Endometrial microvascular endothelial cells (primary cell): ENCODE results near the gene BAD. TPM values are rescaled to one million over a fixed set of nuclear protein-coding genes. Genes with fewer than 3 reads are reported as not detected.

Experiments used
- in situ Hi-C: cut with HindIII; loops from 2 replicates; pipeline ENCODE4 v1.10.0; 2017; ENCODE audit warnings: low sequenced_read_pairs, low pct_unique_long_range_greater_than_20kb; ENCODE audit errors: inconsistent ontology term
- total RNA-seq: library from RNA; depleted of rRNA; stranded (reverse); fragments of >200 nt; gene quantifications from one replicate; pipeline ENCODE4 v1.2.3, GENCODE V29; 2015; ENCODE audit errors: inconsistent ontology term

Gene BAD
- total RNA-seq, 1 donor from 2014 or later = 91.0 TPM

DNA sequence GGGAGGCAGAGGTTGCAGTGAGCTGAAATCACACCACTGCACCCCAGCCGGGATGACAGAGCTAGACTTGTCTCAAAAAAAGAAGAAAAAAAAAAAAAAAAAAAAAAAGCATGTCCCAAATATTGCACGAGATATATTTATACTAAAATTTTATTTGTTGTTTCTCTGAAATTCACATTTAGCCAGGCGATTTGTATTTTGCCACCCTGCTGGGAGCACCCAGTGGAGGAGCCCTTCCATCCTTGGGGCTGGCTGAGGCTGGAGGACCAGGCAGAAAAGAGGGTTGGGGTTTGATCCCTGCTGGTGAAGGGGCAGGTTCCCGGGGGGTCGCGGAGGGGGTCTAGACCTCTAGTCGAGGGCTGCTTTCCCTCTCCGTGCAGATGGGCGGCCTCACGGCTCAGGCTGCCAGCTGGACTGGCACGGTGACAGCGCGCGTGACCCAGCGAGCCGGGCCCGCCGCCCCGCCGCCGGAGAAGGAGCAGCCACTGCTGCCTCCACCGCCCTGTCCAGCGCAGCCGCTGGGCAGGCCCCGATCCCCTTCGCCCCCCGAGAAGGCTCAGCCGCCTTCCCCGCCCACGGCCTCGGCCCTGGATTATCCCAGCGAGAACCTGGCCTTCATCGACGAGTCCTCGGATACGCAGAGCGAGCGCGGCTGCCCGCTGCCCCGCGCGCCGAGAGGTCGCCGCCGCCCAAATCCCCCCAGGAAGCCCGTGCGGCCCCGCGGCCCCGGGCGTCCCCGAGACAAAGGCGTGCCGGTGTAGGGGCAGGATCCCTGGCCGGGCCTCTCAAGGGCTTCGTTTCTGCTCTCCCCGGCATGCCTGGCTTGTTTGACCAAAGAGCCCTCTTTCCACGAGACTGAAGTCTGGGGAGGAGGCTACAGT is 14.7 kb upstream of the BAD start:
- in situ Hi-C loops = no loop called here

DNA sequence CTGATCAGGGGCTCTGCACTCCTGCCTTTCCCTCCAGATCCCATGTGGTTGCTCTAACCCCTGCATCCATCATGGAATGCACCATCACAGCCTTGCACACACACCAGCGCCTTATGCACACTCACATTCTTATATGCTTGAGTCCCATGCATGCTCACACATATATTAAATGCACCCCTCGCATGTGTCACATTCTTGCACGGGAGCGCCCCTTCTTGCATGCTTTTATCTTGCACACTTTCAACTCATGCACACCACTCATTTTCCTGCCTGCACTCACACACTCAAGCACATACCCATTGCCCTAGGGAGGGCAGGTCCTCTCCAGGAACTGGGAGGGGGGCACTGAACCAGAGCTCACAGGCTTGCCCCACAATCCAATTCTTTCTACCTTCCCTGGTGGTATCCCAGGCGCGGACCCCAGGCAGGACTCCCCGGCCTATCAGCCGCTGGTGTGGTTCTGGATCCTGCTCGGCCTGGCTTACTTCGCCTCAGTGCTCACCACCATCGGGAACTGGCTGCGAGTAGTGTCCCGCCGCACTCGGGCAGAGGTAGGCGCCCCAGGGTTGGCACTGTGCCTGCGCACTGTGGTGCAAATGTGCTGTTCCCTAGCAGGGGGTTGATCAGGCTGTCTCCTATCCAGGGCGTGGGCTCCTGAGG is 13.4 kb upstream of the BAD start:
- in situ Hi-C loops = no loop called here

DNA sequence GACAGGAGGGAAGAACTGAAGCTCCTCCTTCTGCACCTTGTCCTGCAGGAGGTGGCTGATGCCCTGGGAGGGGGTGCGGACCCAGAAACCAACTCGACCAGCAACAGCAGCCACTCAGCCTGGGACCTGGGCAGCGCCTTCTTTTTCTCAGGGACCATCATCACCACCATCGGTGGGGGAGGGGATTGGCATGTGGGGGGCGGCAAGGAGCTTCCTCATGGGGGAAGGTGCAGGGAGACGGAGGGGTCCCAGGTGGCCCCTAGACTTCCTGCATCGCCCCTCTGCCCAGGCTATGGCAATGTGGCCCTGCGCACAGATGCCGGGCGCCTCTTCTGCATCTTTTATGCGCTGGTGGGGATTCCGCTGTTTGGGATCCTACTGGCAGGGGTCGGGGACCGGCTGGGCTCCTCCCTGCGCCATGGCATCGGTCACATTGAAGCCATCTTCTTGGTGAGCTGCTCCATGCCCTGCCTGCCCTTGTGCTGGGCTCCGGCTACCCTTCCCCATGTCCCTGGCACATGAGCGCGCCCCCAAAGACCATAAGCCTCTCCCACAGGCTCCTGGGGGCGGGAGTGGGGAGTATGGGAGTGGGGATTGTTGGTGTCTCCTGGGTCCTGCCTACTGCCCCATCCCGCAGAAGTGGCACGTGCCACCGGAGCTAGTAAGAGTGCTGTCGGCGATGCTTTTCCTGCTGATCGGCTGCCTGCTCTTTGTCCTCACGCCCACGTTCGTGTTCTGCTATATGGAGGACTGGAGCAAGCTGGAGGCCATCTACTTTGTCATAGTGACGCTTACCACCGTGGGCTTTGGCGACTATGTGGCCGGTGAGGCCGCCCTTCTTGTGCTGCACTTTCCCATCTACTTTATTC is 12.6 kb upstream of the BAD start:
- in situ Hi-C loops = no loop called here

DNA sequence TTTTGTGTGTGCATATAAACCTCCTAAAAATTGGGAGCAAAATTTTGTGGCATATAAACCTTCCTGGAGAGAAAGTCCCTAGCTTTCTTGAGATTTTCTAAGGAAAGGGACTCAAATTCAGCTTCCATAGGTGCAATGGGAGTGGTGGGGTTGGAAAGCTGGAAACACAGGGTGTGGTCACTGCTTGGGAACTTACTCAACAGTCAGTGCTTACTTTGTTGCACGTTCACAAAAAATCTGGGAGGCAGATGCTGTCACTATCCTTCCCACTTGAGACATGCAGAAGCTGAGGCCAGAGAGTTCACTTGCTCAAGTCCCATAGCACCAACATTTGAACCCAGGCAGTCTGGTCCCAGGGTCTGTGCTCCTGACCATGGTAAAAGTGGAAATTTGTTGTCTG is 11.8 kb upstream of the BAD start:
- in situ Hi-C loops = no loop called here

GRCh38 chr11:64295760-64296159 is 11.3 kb upstream of the BAD start:
- in situ Hi-C loops = no loop called here

GRCh38 chr11:64294774-64295173 is 10.3 kb upstream of the BAD start:
- in situ Hi-C loops = no loop called here

DNA sequence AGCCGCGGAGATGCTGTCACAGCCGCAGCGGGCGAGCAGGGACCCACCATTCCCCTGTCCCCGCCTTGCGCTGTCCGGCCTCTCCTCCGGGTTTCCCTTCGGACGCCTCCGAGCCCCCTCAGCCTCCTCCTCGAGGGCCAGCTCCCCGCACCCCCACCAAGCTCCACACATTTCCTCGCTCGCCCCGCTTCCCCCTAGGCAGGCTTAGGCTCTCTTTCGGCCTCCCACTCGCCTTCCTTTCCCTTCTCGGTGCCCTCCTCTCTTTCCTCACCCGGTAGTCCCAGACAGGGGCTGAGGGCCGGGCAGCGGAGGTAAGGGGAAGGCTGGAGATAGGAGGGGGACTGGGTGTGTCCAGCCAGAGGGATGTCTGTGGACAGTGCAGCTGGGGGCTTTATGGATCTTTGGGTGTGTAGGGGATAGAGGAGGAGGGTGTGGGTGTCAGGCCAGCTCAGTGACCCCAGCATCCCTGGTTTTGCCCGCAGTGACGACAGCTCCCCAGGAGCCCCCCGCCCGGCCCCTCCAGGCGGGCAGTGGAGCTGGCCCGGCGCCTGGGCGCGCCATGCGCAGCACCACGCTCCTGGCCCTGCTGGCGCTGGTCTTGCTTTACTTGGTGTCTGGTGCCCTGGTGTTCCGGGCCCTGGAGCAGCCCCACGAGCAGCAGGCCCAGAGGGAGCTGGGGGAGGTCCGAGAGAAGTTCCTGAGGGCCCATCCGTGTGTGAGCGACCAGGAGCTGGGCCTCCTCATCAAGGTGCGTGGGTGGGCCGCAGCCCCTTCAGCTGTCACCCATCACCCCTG is 8.2 kb upstream of the BAD start:
- in situ Hi-C loops = no loop called here

DNA sequence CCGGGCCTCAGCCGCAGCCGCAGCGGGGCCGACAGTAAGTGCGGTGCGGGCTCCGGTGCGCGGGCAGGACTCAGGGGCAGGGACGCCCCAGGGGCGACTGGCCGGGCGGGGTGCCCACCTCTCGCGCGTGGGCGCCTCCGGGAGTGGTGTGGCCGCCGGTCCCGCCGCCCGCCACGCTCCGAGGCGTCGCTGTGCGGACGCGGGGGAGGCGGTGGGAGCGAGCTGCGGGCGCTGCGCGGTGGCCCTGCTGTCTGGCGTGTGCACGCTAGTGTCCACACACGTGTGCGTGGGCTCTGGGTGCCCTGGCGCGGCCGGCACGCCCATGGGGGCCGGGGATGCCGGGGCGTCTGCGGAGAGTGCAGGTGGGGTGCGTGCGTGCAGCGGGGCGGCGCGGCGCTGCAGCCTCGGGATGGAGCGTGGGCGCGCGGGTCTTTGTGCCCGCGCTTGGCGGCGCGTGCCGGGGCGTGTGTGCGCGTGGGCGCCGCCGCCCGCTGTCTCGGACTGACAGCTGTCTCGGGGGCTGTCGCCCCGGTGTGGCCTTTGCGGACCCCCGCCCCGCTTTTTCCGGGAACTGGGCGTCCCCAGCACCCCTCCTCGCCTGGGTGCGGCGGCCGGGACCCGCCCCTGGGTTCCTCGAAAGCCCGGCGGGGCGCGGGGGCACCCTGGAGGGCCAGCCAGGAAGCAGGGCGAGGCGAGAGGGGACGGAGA is 7.4 kb upstream of the BAD start:
- in situ Hi-C loops = no loop called here

GRCh38 chr11:64291262-64291751 is 6.8 kb upstream of the BAD start, which contains the start of gene KCNK4:
Gene KCNK4 (plus strand): TSS chr11:64291302. CDS start chr11:64293019, 1,717 bp downstream.
- in situ Hi-C loops = no loop called here

- in situ Hi-C loops = no loop called here
These were observed 6.1 kb upstream of the BAD start for GRCh38 chr11:64290352-64291261.

GRCh38 chr11:64289002-64289564 is 4.6 kb upstream of the BAD start:
- in situ Hi-C loops = no loop called here

DNA sequence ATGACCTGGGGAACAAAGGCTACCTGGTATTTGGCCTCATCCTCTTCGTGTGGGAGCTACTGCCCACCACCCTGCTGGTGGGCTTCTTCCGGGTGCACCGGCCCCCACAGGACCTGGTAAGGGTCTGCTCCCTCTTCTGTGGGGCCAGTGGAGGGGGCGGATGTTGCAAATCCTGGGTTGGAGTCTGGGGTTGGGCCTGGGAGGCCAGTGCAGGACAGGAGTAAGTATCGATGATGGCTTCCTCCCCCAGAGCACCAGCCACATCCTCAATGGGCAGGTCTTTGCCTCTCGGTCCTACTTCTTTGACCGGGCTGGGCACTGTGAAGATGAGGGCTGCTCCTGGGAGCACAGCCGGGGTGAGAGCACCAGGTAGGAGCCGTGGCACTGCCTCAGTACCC is 3.9 kb upstream of the BAD start:
- in situ Hi-C loops = no loop called here

GRCh38 chr11:64287676-64288352 is 3.3 kb upstream of the BAD start:
- in situ Hi-C loops = no loop called here

DNA sequence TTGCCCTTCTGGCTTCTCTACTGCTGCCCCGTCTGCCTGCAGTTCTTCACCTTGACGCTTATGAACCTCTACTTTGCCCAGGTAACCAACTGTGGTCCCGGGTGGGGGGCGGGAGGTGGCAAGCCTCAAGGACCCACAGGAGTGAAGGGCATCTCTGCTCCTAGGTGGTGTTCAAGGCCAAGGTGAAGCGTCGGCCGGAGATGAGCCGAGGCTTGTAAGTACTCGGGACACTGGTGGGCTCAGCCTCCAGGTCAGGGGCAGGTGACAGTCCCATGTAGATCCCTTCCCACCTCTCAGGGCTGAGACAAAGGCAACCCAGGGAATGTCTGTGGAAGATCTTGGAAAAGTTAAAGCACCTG is 2.3 kb upstream of the BAD start:
- in situ Hi-C loops = no loop called here

- in situ Hi-C loops = no loop called here
These were observed 1.7 kb upstream of the BAD start for GRCh38 chr11:64285885-64286800.
